GM18907 (cell line): ENCODE results near the gene RSBN1.
"Not testable (repeated sequence)": the region's sequence is repeated elsewhere in the genome, so short reads cannot be mapped to it uniquely, and the experiment has no call there.

Source experiments
- ATAC-seq: cut with Tn5 transposase; IDR thresholded peaks from one replicate; pipeline ENCODE4 v1.9.1; 2021; ENCODE audit warnings: mild to moderate bottlenecking, moderate library complexity; ENCODE audit not compliant: unreplicated experiment

Gene RSBN1

GRCh38 chr1:113783254-113784103, 28.8 kb downstream of the RSBN1 start:
- peak; percentile 84 for ATAC-seq

- ATAC-seq = no peak
These were observed 29.9 kb downstream of the RSBN1 start for GRCh38 chr1:113782406-113782805.

- peak; percentile 51 for ATAC-seq
These were observed 31.7 kb downstream of the RSBN1 start for GRCh38 chr1:113780374-113781146.

- ATAC-seq = no peak
These were observed 32.7 kb downstream of the RSBN1 start for GRCh38 chr1:113779542-113779941.

GRCh38 chr1:113777561-113777960, 34.7 kb downstream of the RSBN1 start:
- ATAC-seq = no peak

GRCh38 chr1:113770031-113770430, 42.2 kb downstream of the RSBN1 start:
- ATAC-seq = no peak

GRCh38 chr1:113769601-113769970, 42.7 kb downstream of the RSBN1 start:
- ATAC-seq = no peak

GRCh38 chr1:113768916-113769600, 43.2 kb downstream of the RSBN1 start:
- no peak for ATAC-seq

- ATAC-seq = no peak
These were observed 46.7 kb downstream of the RSBN1 start for GRCh38 chr1:113765306-113766230.

GRCh38 chr1:113763661-113764060, 48.6 kb downstream of the RSBN1 start:
- ATAC-seq = no peak

GRCh38 chr1:113761937-113762336, 50.3 kb downstream of the RSBN1 start:
- ATAC-seq = no peak

- no peak for ATAC-seq
These were observed 51.9 kb downstream of the RSBN1 start for GRCh38 chr1:113760102-113761080.

- peak; percentile 90 for ATAC-seq
These were observed 52.8 kb downstream of the RSBN1 start, which contains the start of gene PHTF1 for GRCh38 chr1:113759333-113760101. TSS of gene PHTF1 (minus strand) at chr1:113759486. CDS start at chr1:113758703, 783 bp downstream.

GRCh38 chr1:113758631-113759332, 53.5 kb downstream of the RSBN1 start:
- ATAC-seq = peak; percentile 60

- ATAC-seq = no peak
These were observed 55.8 kb downstream of the RSBN1 start for GRCh38 chr1:113756461-113756860.

GRCh38 chr1:113753333-113753732, 58.9 kb downstream of the RSBN1 start:
- not testable (repeated sequence) for ATAC-seq

- no peak for ATAC-seq
These were observed 60.8 kb downstream of the RSBN1 start for GRCh38 chr1:113751516-113751915.

GRCh38 chr1:113751114-113751513, 61.2 kb downstream of the RSBN1 start:
- no peak for ATAC-seq
